Measurements from ENCODE around the gene ETV3. TPM values are rescaled to one million over a fixed set of nuclear protein-coding genes. Genes with fewer than 3 reads are reported as not detected.

The ETV3 gene
- total and polyA plus RNA-seq, 2 of the 8 experiments (the other 6 are each of a cell fraction or from before 2014, with no cell fraction given) = 6.0 to 23.8 TPM

- no peak for TF ChIP-seq RAD21 (IDR thresholded peaks at IDR 0.05 in 1 of 2, conservative IDR thresholded peaks at IDR 0.05 in 1 of 2; ENCODE audit: low read depth in 2 of 2, low read length in 2 of 2)
- no peak for TF ChIP-seq POU5F1 (IDR thresholded peaks at IDR 0.05; ENCODE audit: low read depth, low read length)
- no peak for TF ChIP-seq ZNF274 (IDR thresholded peaks at IDR 0.05; ENCODE audit: borderline replicate concordance, extremely low read depth, low read length)
- TF ChIP-seq ASH2L (IDR thresholded peaks at IDR 0.05; ENCODE audit: low read length) = peak; percentile 93
- TF ChIP-seq POLR2A (IDR thresholded peaks at IDR 0.05; ENCODE audit: control extremely low read depth in 1 of 2, low read depth in 2 of 2, low read length in 2 of 2) = peak in 1 of 2 experiments; percentile 71; a peak in 1 of 3 replicates
- peak; percentile 48 for TF ChIP-seq TAF7 (optimal IDR thresholded peaks at IDR 0.05; ENCODE audit: borderline replicate concordance, low read depth, low read length)
- TF ChIP-seq KDM4A (IDR thresholded peaks at IDR 0.05; ENCODE audit: low read depth, low read length, severe bottlenecking) = peak; percentile 60
- TF ChIP-seq CREB1 (IDR thresholded peaks at IDR 0.05) = peak; percentile 85
- peak; percentile 63 for TF ChIP-seq TBP (IDR thresholded peaks at IDR 0.05; ENCODE audit: low read depth, low read length)
- TF ChIP-seq GABPA (IDR thresholded peaks at IDR 0.05; ENCODE audit: borderline replicate concordance, insufficient read depth, low read length) = peak; percentile 69; the same call in 1 of the 2 replicates
- peak; percentile 67 for TF ChIP-seq MAX (IDR thresholded peaks at IDR 0.05)
- TF ChIP-seq TAF1 (IDR thresholded peaks at IDR 0.05; ENCODE audit: low read depth, low read length) = peak; percentile 66
- TF ChIP-seq E2F6 (IDR thresholded peaks at IDR 0.05) = no peak
- TF ChIP-seq BACH1 (IDR thresholded peaks at IDR 0.05; ENCODE audit: low read length) = peak; percentile 19; the same call in 1 of the 2 replicates
- TF ChIP-seq GTF2F1 (IDR thresholded peaks at IDR 0.05; ENCODE audit: borderline replicate concordance, low read depth, low read length) = no peak
- TF ChIP-seq EP300 (IDR thresholded peaks at IDR 0.05; ENCODE audit: borderline replicate concordance in 1 of 2, low read depth in 2 of 2, low read length in 2 of 2) = peak in 1 of 2 experiments; percentile 24; a peak in 1 of 3 replicates
These were observed at the start of gene ETV3 (continued) for GRCh38 chr1:157138220-157139051.

All from H1 (cell line).